H1 (cell line): ENCODE data around the gene USP37. TPM values are rescaled to one million over a fixed set of nuclear protein-coding genes. Genes with fewer than 3 reads are reported as not detected.

ENCODE experiments used
- ASH2L ChIP-seq: fragments of 200-600, 300-600 bp; sonication (generic); IDR thresholded peaks from one replicate; pipeline ENCODE4 v1.7.1; 2017; ENCODE audit warnings: low read length
- CBX5 ChIP-seq: fragments of 300-800, 300-1000 bp; sonication (generic); IDR thresholded peaks from 2 replicates; pipeline ENCODE4 v1.7.1; 2016; ENCODE audit warnings: antibody characterized with exemption, low read length, low read depth
- POLR2A ChIP-seq, 2 experiments: IDR thresholded peaks; 1 replicate in 1 of 2; 2 replicates in 1 of 2; pipeline ENCODE4 v1.6.1; 2011; ENCODE audit warnings: low read depth in 2 of 2, low read length in 2 of 2, mild to moderate bottlenecking in 2 of 2; ENCODE audit errors: control extremely low read depth in 1 of 2
- RBBP5 ChIP-seq: IDR thresholded peaks from 2 replicates; pipeline ENCODE4 v1.7.1; 2012; ENCODE audit warnings: low read depth, mild to moderate bottlenecking, inconsistent platforms, low read length, moderate library complexity, borderline replicate concordance
- SP2 ChIP-seq: IDR thresholded peaks from 2 replicates; pipeline ENCODE4 v1.6.1; 2012; ENCODE audit warnings: mild to moderate bottlenecking, low read length, inconsistent platforms
- polyA plus RNA-seq, 7 experiments: library from polyadenylated mRNA; depleted of rRNA in 3 of 7; stranded (reverse) in 5 of 7; unstranded in 2 of 7; fragments of >200 nt in 5 of 7; fragments of 200-250 nt in 2 of 7; gene quantifications; 1 replicate in 5 of 7; 2 replicates in 1 of 7; 4 replicates in 1 of 7; pipeline versions ENCODE4 v1.2.1 to v1.2.3, GENCODE V29; 2011 to 2013; ENCODE audit warnings: missing spikeins in 2 of 7, mixed read lengths in 2 of 7
- total RNA-seq: library from RNA; stranded (reverse); fragmentation: NEBNext Ultra II Directional; extraction: Animal tissue kit (Norgen Biotek cat#: 25700); gene quantifications from 2 replicates; pipeline ENCODE4 v1.2.1, GENCODE V29; 2021
- TF ChIP-seq, protein P1 (sequence below): fragments of 300-600 bp; sonication (generic); IDR thresholded peaks from 2 replicates; pipeline ENCODE4 v1.7.1; 2012; ENCODE audit warnings: low read length, moderate library complexity, mild to moderate bottlenecking, inconsistent platforms; ENCODE audit not compliant: insufficient replicate concordance
- TF ChIP-seq, protein P2 (sequence below), 3 experiments: IDR thresholded peaks; 1 replicate in 2 of 3; 2 replicates in 1 of 3; pipeline versions ENCODE4 v1.5.1 to v1.6.1; 2011; ENCODE audit warnings: low read length in 3 of 3, mild to moderate bottlenecking in 3 of 3, inconsistent platforms in 2 of 3, low read depth in 1 of 3, moderate library complexity in 1 of 3; ENCODE audit not compliant: insufficient read depth in 1 of 3; ENCODE audit errors: control extremely low read depth in 1 of 3
- TF ChIP-seq, protein P3 (sequence below): IDR thresholded peaks from 2 replicates; pipeline ENCODE4 v1.6.1; 2011; ENCODE audit warnings: low read depth, mild to moderate bottlenecking, low read length; ENCODE audit not compliant: insufficient read depth

USP37 gene
- total and polyA plus RNA-seq, 2 of the 8 experiments (the other 6 are each of a cell fraction or from before 2014, with no cell fraction given) = 3.8 to 29.1 TPM

DNA sequence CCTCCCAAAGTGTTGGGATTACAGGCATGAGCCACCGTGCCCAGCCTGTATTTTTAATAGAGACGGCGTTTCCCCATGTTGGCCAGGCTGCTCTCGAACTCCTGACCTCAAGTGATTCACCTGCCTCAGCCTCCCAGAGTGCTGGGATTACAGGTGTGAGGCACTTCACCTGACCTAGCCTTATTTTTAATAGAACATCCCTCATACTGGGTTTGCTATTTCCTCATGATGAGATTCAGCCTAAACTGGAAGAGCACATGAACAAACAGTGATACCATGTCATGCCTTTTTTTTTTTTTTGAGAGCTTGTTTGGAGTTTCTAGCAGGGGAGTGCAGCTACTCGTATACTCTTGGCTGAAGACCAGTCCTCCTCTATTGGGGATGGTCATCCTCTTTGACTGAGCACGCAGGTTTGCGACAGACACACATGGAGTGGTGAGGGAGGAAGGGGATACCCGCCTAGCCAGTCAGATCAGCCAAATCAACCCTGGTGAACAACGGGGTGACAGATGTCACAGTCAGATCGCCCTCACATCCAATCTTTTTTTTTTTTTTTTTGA is 67.6 kb downstream of the USP37 start (continued):
- TF ChIP-seq, protein P1, sequence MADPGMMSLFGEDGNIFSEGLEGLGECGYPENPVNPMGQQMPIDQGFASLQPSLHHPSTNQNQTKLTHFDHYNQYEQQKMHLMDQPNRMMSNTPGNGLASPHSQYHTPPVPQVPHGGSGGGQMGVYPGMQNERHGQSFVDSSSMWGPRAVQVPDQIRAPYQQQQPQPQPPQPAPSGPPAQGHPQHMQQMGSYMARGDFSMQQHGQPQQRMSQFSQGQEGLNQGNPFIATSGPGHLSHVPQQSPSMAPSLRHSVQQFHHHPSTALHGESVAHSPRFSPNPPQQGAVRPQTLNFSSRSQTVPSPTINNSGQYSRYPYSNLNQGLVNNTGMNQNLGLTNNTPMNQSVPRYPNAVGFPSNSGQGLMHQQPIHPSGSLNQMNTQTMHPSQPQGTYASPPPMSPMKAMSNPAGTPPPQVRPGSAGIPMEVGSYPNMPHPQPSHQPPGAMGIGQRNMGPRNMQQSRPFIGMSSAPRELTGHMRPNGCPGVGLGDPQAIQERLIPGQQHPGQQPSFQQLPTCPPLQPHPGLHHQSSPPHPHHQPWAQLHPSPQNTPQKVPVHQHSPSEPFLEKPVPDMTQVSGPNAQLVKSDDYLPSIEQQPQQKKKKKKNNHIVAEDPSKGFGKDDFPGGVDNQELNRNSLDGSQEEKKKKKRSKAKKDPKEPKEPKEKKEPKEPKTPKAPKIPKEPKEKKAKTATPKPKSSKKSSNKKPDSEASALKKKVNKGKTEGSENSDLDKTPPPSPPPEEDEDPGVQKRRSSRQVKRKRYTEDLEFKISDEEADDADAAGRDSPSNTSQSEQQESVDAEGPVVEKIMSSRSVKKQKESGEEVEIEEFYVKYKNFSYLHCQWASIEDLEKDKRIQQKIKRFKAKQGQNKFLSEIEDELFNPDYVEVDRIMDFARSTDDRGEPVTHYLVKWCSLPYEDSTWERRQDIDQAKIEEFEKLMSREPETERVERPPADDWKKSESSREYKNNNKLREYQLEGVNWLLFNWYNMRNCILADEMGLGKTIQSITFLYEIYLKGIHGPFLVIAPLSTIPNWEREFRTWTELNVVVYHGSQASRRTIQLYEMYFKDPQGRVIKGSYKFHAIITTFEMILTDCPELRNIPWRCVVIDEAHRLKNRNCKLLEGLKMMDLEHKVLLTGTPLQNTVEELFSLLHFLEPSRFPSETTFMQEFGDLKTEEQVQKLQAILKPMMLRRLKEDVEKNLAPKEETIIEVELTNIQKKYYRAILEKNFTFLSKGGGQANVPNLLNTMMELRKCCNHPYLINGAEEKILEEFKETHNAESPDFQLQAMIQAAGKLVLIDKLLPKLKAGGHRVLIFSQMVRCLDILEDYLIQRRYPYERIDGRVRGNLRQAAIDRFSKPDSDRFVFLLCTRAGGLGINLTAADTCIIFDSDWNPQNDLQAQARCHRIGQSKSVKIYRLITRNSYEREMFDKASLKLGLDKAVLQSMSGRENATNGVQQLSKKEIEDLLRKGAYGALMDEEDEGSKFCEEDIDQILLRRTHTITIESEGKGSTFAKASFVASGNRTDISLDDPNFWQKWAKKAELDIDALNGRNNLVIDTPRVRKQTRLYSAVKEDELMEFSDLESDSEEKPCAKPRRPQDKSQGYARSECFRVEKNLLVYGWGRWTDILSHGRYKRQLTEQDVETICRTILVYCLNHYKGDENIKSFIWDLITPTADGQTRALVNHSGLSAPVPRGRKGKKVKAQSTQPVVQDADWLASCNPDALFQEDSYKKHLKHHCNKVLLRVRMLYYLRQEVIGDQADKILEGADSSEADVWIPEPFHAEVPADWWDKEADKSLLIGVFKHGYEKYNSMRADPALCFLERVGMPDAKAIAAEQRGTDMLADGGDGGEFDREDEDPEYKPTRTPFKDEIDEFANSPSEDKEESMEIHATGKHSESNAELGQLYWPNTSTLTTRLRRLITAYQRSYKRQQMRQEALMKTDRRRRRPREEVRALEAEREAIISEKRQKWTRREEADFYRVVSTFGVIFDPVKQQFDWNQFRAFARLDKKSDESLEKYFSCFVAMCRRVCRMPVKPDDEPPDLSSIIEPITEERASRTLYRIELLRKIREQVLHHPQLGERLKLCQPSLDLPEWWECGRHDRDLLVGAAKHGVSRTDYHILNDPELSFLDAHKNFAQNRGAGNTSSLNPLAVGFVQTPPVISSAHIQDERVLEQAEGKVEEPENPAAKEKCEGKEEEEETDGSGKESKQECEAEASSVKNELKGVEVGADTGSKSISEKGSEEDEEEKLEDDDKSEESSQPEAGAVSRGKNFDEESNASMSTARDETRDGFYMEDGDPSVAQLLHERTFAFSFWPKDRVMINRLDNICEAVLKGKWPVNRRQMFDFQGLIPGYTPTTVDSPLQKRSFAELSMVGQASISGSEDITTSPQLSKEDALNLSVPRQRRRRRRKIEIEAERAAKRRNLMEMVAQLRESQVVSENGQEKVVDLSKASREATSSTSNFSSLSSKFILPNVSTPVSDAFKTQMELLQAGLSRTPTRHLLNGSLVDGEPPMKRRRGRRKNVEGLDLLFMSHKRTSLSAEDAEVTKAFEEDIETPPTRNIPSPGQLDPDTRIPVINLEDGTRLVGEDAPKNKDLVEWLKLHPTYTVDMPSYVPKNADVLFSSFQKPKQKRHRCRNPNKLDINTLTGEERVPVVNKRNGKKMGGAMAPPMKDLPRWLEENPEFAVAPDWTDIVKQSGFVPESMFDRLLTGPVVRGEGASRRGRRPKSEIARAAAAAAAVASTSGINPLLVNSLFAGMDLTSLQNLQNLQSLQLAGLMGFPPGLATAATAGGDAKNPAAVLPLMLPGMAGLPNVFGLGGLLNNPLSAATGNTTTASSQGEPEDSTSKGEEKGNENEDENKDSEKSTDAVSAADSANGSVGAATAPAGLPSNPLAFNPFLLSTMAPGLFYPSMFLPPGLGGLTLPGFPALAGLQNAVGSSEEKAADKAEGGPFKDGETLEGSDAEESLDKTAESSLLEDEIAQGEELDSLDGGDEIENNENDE = no peak
- no peak for TF ChIP-seq SP2
- TF ChIP-seq, protein P2, sequence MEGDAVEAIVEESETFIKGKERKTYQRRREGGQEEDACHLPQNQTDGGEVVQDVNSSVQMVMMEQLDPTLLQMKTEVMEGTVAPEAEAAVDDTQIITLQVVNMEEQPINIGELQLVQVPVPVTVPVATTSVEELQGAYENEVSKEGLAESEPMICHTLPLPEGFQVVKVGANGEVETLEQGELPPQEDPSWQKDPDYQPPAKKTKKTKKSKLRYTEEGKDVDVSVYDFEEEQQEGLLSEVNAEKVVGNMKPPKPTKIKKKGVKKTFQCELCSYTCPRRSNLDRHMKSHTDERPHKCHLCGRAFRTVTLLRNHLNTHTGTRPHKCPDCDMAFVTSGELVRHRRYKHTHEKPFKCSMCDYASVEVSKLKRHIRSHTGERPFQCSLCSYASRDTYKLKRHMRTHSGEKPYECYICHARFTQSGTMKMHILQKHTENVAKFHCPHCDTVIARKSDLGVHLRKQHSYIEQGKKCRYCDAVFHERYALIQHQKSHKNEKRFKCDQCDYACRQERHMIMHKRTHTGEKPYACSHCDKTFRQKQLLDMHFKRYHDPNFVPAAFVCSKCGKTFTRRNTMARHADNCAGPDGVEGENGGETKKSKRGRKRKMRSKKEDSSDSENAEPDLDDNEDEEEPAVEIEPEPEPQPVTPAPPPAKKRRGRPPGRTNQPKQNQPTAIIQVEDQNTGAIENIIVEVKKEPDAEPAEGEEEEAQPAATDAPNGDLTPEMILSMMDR (IDR thresholded peaks at IDR 0.05; ENCODE audit: control extremely low read depth in 1 of 3, insufficient read depth in 1 of 3, low read depth in 1 of 3, low read length in 3 of 3) = no peak
- no peak for TF ChIP-seq RBBP5
- no peak for TF ChIP-seq ASH2L
- TF ChIP-seq CBX5 = no peak
- no peak for TF ChIP-seq POLR2A (IDR thresholded peaks at IDR 0.05; ENCODE audit: control extremely low read depth in 1 of 2, low read depth in 2 of 2, low read length in 2 of 2)
- TF ChIP-seq, protein P3, sequence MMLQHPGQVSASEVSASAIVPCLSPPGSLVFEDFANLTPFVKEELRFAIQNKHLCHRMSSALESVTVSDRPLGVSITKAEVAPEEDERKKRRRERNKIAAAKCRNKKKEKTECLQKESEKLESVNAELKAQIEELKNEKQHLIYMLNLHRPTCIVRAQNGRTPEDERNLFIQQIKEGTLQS = no peak
